Measurements from ENCODE around the gene PEDS1.

GRCh38 chr20:50120935-50121693 is 32.4 kb downstream of the PEDS1 start:
- no peak for TF ChIP-seq EP300 (IDR thresholded peaks at IDR 0.05)
- peak in 2 of 4 donors; percentile 35 to 47 for TF ChIP-seq POLR2AphosphoS5 (IDR thresholded peaks at IDR 0.05)
